Parathyroid adenoma (tissue), 2 donors: ENCODE measurements around the gene PMAIP1.
A peak's percentile ranks its signal among the peaks of the same experiment; 100 is the strongest.

Source experiments
- H2AFZ ChIP-seq: fragments of 300-600 bp; sonication (generic); one replicate; pipeline ENCODE4 v1.7.0; 2017; ENCODE audit warnings: antibody characterized with exemption, mild to moderate bottlenecking
- H3K27ac ChIP-seq: fragments of 300-600 bp; sonication (generic); one replicate; pipeline ENCODE4 v1.7.0; 2017
- H3K27me3 ChIP-seq: fragments of 300-600 bp; sonication (generic); one replicate; pipeline ENCODE4 v1.7.0; 2017; ENCODE audit warnings: low read length; ENCODE audit not compliant: control insufficient read depth, insufficient read depth
- H3K36me3 ChIP-seq: fragments of 300-600 bp; sonication (generic); one replicate; pipeline ENCODE4 v1.7.0; 2017; ENCODE audit warnings: low read length; ENCODE audit not compliant: control insufficient read depth, insufficient read depth
- H3K4me1 ChIP-seq: fragments of 300-600 bp; sonication (generic); one replicate; pipeline ENCODE4 v1.7.0; 2017; ENCODE audit warnings: control low read depth
- H3K4me2 ChIP-seq: fragments of 300-600 bp; sonication (generic); one replicate; pipeline ENCODE4 v1.7.0; 2017; ENCODE audit warnings: low read length
- H3K4me3 ChIP-seq: fragments of 300-600 bp; sonication (generic); one replicate; pipeline ENCODE4 v1.7.0; 2017; ENCODE audit warnings: low read depth, low read length
- H3K79me2 ChIP-seq: fragments of 300-600 bp; sonication (generic); one replicate; pipeline ENCODE4 v1.7.0; 2017; ENCODE audit warnings: control low read depth
- H3K9ac ChIP-seq: fragments of 300-600 bp; sonication (generic); one replicate; pipeline ENCODE4 v1.7.0; 2017; ENCODE audit warnings: mild to moderate bottlenecking
- H3K9me3 ChIP-seq: fragments of 300-600 bp; sonication (generic); one replicate; pipeline ENCODE4 v1.7.0; 2017; ENCODE audit warnings: low read length; ENCODE audit not compliant: control insufficient read depth
- CTCF ChIP-seq: fragments of 300-600 bp; sonication (generic); IDR thresholded peaks from one replicate; pipeline ENCODE4 v1.7.0; 2017; ENCODE audit warnings: antibody characterized with exemption, mild to moderate bottlenecking
- donor health status: primary hyperparathyroidism.

The PMAIP1 gene

GRCh38 chr18:59861009-59861408 is 38.8 kb upstream of the PMAIP1 start:
- Histone ChIP-seq H3K27me3 (no peaks in the 10 kb centered on the region), H3K4me2 (no peak overlapping the region), H3K36me3 (no peaks in the 10 kb centered on the region), H3K9ac (no peak overlapping the region), H3K9me3 (no peaks in the 10 kb centered on the region), H2AFZ (no peak overlapping the region), H3K4me3 (no peak overlapping the region), H3K79me2 (no peaks in the 10 kb centered on the region), H3K27ac (no peak overlapping the region), H3K4me1 (no peaks in the 10 kb centered on the region)
- TF ChIP-seq CTCF: no peak

GRCh38 chr18:59861963-59862819 is 37.6 kb upstream of the PMAIP1 start:
- no peak overlapping the region for H2AFZ ChIP-seq
- no peaks in the 10 kb centered on the region for H3K36me3 ChIP-seq
- no peaks in the 10 kb centered on the region for H3K79me2 ChIP-seq
- no peaks in the 10 kb centered on the region for H3K9me3 ChIP-seq
- H3K4me2 ChIP-seq: no peak overlapping the region
- no peak overlapping the region for H3K4me3 ChIP-seq
- no peak overlapping the region for H3K27ac ChIP-seq
- TF ChIP-seq CTCF: no peak
- H3K9ac ChIP-seq: no peak overlapping the region
- no peaks in the 10 kb centered on the region for H3K4me1 ChIP-seq
- H3K27me3 ChIP-seq: no peaks in the 10 kb centered on the region

- H3K9me3 ChIP-seq: no peaks in the 10 kb centered on the region
- no peak overlapping the region for H3K9ac ChIP-seq
- H3K27me3 ChIP-seq: no peaks in the 10 kb centered on the region
- H3K4me2 ChIP-seq: no peak overlapping the region
- no peaks in the 10 kb centered on the region for H3K36me3 ChIP-seq
- no peak overlapping the region for H2AFZ ChIP-seq
- no peaks in the 10 kb centered on the region for H3K79me2 ChIP-seq
- TF ChIP-seq CTCF: no peak
- H3K4me1 ChIP-seq: no peaks in the 10 kb centered on the region
- H3K4me3 ChIP-seq: no peak overlapping the region
- no peak overlapping the region for H3K27ac ChIP-seq
Observed at GRCh38 chr18:59865241-59865986, 34.4 kb upstream of the PMAIP1 start.

- Histone ChIP-seq H3K4me1 (no peaks in the 10 kb centered on the region), H3K4me2 (peak overlapping the region; percentile 0), H3K27me3 (no peaks in the 10 kb centered on the region), H2AFZ (no peak overlapping the region), H3K79me2 (no peaks in the 10 kb centered on the region), H3K27ac (no peak overlapping the region), H3K36me3 (no peaks in the 10 kb centered on the region), H3K9ac (no peak overlapping the region), H3K9me3 (no peaks in the 10 kb centered on the region), H3K4me3 (peak overlapping the region; percentile 1)
- TF ChIP-seq CTCF: no peak
Observed at GRCh38 chr18:59866551-59867269, 33.1 kb upstream of the PMAIP1 start.
